BLaER1 treated with 17β-estradiol and CSF1 and Interleukin-3, amounts not matched to agents 10 nM and 100 nM (cell line): ENCODE measurements around the gene ANKRD44.

ENCODE experiments used
- H3K27ac ChIP-seq, 11 experiments: shearing (Covaris generic); formaldehyde crosslinking; 2 replicates each; pipeline ENCODE4 v1.8.1; 2022
- H3K27me3 ChIP-seq, 11 experiments: shearing (Covaris generic); formaldehyde crosslinking; 2 replicates each; pipeline ENCODE4 v1.8.1; 2022
- H3K36me3 ChIP-seq, 11 experiments: shearing (Covaris generic); formaldehyde crosslinking; 2 replicates each; pipeline ENCODE4 v1.8.1; 2022
- H3K4me1 ChIP-seq, 10 experiments: shearing (Covaris generic); formaldehyde crosslinking; 2 replicates each; pipeline ENCODE4 v1.8.1; 2022
- H3K4me2 ChIP-seq, 11 experiments: shearing (Covaris generic); formaldehyde crosslinking; 2 replicates each; pipeline ENCODE4 v1.8.1; 2022
- H3K4me3 ChIP-seq, 10 experiments: shearing (Covaris generic); formaldehyde crosslinking; 2 replicates each; pipeline ENCODE4 v1.8.1; 2022
- H3K9ac ChIP-seq, 11 experiments: shearing (Covaris generic); formaldehyde crosslinking; 2 replicates each; pipeline ENCODE4 v1.8.1; 2022
- H3K9me3 ChIP-seq, 11 experiments: shearing (Covaris generic); formaldehyde crosslinking; replicated peaks in 1 of 11; 2 replicates each; pipeline ENCODE4 v1.8.1; 2022
- H4K20me1 ChIP-seq, 11 experiments: shearing (Covaris generic); formaldehyde crosslinking; 2 replicates each; pipeline ENCODE4 v1.8.1; 2022
- Cebpa-rat ChIP-seq, 11 experiments: shearing (Covaris generic); IDR thresholded peaks; 2 replicates each; pipeline ENCODE4 v1.8.1; 2022

The ANKRD44 gene

DNA sequence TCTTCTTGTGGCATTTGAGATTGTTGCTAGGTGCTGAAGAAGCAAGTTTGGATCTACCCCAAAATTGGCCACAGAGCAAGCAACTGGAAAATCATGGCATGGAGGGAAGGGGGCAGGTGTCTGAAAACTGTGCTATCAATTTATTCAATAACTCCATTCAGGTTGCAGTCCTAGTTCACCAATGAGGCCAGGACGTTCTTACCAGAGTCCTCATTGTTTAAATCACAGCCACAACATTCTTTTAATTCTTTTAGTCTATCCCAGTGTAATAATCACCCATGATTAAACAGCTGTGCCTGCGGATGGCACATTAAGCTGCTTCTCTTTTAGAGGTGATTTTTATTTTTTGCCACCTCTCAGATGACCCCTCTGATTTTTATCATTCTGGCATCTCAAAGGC, 103.5 kb downstream of the ANKRD44 start:
- Histone ChIP-seq H3K9me3 (no peaks in the 10 kb centered on the region), H4K20me1 (no peaks in the 10 kb centered on the region), H3K4me1 (peaks cover 14 to 70% (median 22%) of the 10 kb centered on the region in 10 experiments), H3K4me3 (no peak overlapping the region), H3K27me3 (no peaks in the 10 kb centered on the region), H3K27ac (peak overlapping the region in 4 of 11 experiments; percentile 7 to 50 (median 48); a peak in 7 of 22 replicates), H3K36me3 (peaks cover 0 to 29% (median 0%) of the 10 kb centered on the region in 11 experiments; a peak in 4 of 22 replicates), H3K9ac (peak overlapping the region in 1 of 11 experiments; percentile 26; a peak in 1 of 22 replicates), H3K4me2 (peak overlapping the region in 4 of 11 experiments; percentile 47 to 97 (median 90); a peak in 7 of 22 replicates)
- TF ChIP-seq Cebpa-rat (IDR thresholded peaks at IDR 0.05): no peak

DNA sequence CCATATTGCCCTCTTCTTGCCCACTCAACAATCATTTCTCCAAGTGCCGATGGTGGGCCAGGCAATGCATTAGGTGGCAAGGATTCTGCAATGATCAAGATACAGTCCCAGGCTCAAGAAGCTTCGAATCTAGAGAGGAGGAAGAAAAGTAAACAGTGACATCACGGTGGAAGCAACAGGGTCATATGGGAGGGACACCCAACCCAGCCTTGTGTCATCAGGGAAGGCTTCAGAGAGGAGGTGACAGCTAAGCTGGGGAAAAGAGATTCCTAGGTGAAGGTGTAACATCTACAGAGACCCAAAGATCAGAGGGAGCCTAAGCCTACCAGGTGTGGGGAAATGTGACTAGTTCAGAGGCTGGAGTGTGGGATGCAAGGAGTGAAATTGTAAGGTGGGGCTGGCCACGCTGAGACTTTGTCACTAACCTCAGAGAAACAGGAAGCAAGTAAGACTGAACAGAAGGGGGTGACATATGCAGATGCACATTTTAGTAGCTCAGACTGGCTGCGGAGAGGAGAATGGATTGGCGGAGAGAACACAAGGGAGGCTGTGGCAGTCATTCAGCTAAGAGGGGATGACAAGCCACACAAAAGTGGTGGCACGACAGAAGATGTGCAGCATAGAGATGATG, 104.9 kb downstream of the ANKRD44 start:
- no peak overlapping the region for H3K9ac ChIP-seq
- peaks cover 12 to 70% (median 22%) of the 10 kb centered on the region in 10 experiments for H3K4me1 ChIP-seq
- no peaks in the 10 kb centered on the region for H3K27me3 ChIP-seq
- no peaks in the 10 kb centered on the region for H3K9me3 ChIP-seq
- H4K20me1 ChIP-seq: 0 out of 22 replicates have a peak, but pooled peaks cover 0 to 6% (median 0%) of the 10 kb centered on the region in 11 experiments
- H3K36me3 ChIP-seq: peaks cover 0 to 29% (median 0%) of the 10 kb centered on the region in 11 experiments; a peak in 4 of 22 replicates
- H3K4me2 ChIP-seq: peak overlapping the region in 5 of 11 experiments; percentile 30 to 97 (median 39); a peak in 8 of 22 replicates
- TF ChIP-seq Cebpa-rat (IDR thresholded peaks at IDR 0.05): no peak
- H3K27ac ChIP-seq: no peak overlapping the region
- no peak overlapping the region for H3K4me3 ChIP-seq

DNA sequence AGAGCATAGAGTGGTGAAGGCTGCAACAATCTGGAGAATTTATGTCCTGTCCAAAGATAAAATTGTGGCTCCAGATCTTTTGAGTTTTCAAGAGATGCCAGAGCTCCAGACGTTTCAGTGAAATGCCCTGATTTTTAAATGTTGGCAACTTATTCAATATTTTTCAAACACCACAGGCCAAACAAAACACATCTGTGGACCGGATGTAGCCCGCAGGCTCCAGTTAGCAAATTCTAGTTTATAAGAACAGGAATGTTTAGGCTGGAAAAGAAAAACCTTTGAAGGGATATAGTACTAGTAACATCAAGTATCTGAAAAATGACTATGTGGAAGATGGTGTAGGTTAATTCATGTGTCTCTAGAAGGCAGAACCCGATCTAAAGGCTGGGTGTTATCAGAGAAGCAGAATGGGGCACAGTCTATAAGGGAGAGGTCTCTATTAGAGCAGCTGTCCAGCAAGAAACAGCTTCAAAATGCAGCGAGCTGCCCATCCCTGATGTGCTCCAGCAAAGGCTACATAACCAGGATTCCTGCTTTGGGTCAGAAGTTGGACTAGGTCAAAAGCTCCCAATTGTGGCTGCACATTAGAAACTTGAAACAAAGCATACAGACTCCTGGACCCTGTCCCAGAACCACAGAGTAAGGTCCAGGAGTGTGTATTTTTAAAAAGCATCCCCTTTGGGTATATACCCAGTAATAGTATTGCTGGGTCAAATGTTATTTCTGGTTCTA, 105.9 kb downstream of the ANKRD44 start:
- Histone ChIP-seq H3K36me3 (peaks cover 0 to 29% (median 0%) of the 10 kb centered on the region in 11 experiments; a peak in 4 of 22 replicates), H3K4me3 (no peak overlapping the region), H3K27ac (no peak overlapping the region), H3K9me3 (no peaks in the 10 kb centered on the region), H4K20me1 (peaks cover 0 to 13% (median 0%) of the 10 kb centered on the region in 11 experiments; a peak in 2 of 22 replicates), H3K27me3 (no peaks in the 10 kb centered on the region), H3K9ac (no peak overlapping the region), H3K4me2 (no peak overlapping the region), H3K4me1 (peaks cover 10 to 70% (median 22%) of the 10 kb centered on the region in 10 experiments)
- TF ChIP-seq Cebpa-rat (IDR thresholded peaks at IDR 0.05): no peak

DNA sequence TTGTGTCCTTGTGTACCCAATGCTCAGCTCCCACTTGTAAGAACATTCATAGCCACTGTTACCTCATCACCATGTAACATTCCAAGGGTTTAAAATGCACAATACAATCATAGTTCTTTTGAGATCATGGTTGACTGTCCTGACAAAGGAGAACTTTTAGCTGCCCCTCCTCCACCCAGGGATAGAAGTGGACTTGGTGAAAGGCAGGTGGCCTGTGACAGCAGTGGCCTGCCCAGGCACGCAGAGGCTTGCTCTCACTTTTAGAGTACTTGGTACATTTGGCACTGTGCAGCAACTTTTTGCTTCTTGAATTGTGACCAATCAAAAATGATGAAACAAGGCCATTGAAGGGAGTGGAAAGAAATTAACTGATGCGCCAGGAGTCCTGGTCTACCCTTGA, 108.7 kb downstream of the ANKRD44 start:
- Histone ChIP-seq H3K4me3 (no peak overlapping the region), H3K9me3 (no peaks in the 10 kb centered on the region), H3K9ac (no peak overlapping the region), H3K27ac (no peak overlapping the region), H3K4me2 (no peak overlapping the region), H3K4me1 (peaks cover 27 to 70% (median 41%) of the 10 kb centered on the region in 10 experiments), H3K27me3 (no peaks in the 10 kb centered on the region), H4K20me1 (peaks cover 0 to 20% (median 0%) of the 10 kb centered on the region in 11 experiments; a peak in 2 of 22 replicates), H3K36me3 (peaks cover 0 to 29% (median 0%) of the 10 kb centered on the region in 11 experiments; a peak in 4 of 22 replicates)
- no peak for TF ChIP-seq Cebpa-rat (IDR thresholded peaks at IDR 0.05)

DNA sequence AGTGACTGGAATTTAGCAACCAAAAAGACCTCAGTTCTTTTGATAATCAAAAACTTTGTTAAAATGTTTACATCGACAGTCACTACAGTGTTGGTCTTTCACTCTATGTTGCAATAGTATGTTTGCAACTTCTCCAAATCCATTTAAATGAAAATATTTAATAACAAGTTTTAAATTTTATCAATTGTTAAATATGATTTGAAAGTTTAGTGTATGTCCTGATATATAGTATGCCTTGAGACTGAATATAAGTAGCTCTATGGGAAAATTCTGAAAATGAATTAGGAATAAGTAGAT, 109.9 kb downstream of the ANKRD44 start:
- peak overlapping the region in 1 of 11 experiments; percentile 19; a peak in 2 of 22 replicates for H3K27ac ChIP-seq
- peaks cover 0 to 29% (median 0%) of the 10 kb centered on the region in 11 experiments; a peak in 4 of 22 replicates for H3K36me3 ChIP-seq
- peaks cover 27 to 70% (median 43%) of the 10 kb centered on the region in 10 experiments for H3K4me1 ChIP-seq
- H3K9me3 ChIP-seq: no peaks in the 10 kb centered on the region
- no peak overlapping the region for H3K9ac ChIP-seq
- no peak overlapping the region for H3K4me3 ChIP-seq
- TF ChIP-seq Cebpa-rat (IDR thresholded peaks at IDR 0.05): 0 out of 22 replicates have a peak, but pooled peaks of 1 of the 11 experiments have one; percentile 13
- H3K4me2 ChIP-seq: peak overlapping the region in 10 of 11 experiments; percentile 75 to 87 (median 78); a peak in 17 of 22 replicates
- H3K27me3 ChIP-seq: no peaks in the 10 kb centered on the region
- H4K20me1 ChIP-seq: peaks cover 0 to 31% (median 0%) of the 10 kb centered on the region in 11 experiments; a peak in 3 of 22 replicates

DNA sequence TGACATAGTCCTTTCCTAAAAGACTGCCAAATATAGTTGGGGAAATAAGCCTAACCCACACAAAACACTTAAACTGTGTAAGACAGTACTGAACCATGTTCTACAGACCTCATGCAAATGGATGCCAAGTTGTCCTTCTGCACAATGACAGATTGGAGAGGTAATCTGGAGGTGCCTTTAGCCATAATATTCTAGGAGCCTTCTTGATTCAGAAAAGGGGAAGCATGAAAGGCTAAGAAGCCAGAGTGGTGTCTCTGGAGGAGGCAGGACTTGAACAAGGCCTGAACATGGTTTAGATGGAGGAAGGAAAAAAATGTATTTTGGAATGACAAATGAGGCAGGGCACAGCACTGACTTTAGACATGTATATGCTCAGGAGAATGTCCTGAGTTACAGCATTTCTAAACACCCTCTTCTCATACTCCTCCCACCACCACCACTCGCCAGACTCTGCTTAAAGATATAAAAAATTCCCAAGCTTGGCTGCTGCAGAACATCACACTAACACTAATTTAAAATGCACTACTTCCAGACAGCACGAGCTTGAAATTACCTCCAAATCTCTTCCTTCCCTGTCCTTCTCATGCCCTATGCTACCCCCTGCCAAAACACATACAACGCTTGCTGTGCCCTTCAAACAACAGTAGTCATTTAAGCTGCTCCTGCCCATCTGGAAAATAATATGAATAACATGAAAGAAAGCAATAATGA, 110.4 kb downstream of the ANKRD44 start:
- TF ChIP-seq Cebpa-rat (IDR thresholded peaks at IDR 0.05): no peak
- Histone ChIP-seq H4K20me1 (peaks cover 0 to 34% (median 0%) of the 10 kb centered on the region in 11 experiments; a peak in 3 of 22 replicates), H3K9me3 (no peaks in the 10 kb centered on the region), H3K27ac (peak overlapping the region in 3 of 11 experiments; percentile 19 to 58 (median 43); a peak in 1 of 22 replicates), H3K4me1 (peaks cover 27 to 70% (median 42%) of the 10 kb centered on the region in 10 experiments), H3K4me2 (peak overlapping the region; percentile 73 to 87 (median 78)), H3K4me3 (no peak overlapping the region), H3K36me3 (peaks cover 0 to 25% (median 0%) of the 10 kb centered on the region in 11 experiments; a peak in 4 of 22 replicates), H3K9ac (no peak overlapping the region), H3K27me3 (no peaks in the 10 kb centered on the region)

DNA sequence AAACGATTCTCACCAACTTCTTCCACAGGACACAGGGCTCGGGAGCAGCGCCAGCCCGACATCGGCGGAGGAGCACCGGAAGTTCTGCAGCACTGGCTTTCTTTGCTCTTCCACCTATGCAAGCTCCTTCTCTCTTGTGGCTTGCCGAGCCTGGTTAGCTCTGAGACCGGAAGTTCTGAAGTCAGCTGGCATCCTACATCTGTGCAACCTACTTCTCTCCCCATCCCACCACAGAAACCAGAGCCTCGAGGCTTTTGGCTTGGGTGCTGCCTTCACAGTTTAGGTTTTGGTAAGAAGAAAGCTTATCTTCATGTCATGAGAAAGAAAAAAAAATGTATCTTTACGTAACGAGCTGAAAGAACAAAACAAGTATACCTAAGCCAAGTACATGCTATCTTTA, 111.7 kb downstream of the ANKRD44 start:
- peak overlapping the region in 4 of 10 experiments; percentile 24 to 50 (median 39); a peak in 6 of 20 replicates for H3K4me3 ChIP-seq
- H3K4me2 ChIP-seq: peak overlapping the region; percentile 73 to 87 (median 78)

DNA sequence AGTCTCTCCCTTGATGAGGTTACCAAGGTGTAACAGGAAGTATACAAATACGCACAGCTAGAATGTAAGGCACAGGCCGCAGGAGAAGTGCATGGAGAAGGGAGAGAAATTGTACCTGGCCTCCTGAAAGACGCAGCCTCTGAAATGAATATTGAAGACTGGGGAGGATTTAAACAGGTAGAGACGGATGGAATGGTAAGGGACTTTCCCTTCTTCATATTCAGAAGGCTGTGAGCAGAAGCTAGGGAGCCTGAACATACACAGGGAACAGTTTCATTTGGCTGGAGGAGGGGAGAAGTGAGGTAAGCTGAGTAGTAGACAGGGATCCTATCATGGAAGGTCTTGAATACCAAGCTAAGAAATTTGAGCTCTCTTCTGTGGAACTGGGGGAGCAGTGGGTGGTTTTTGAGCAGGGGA, 112.7 kb downstream of the ANKRD44 start:
- TF ChIP-seq Cebpa-rat (IDR thresholded peaks at IDR 0.05): no peak
- no peaks in the 10 kb centered on the region for H3K27me3 ChIP-seq
- H3K4me3 ChIP-seq: no peak overlapping the region
- no peak overlapping the region for H3K9ac ChIP-seq
- peaks cover 0 to 7% (median 0%) of the 10 kb centered on the region in 11 experiments; a peak in 1 of 22 replicates for H3K36me3 ChIP-seq
- peak overlapping the region; percentile 73 to 87 (median 78); a peak in 16 of 22 replicates for H3K4me2 ChIP-seq
- no peaks in the 10 kb centered on the region for H3K9me3 ChIP-seq
- H4K20me1 ChIP-seq: peaks cover 0 to 38% (median 0%) of the 10 kb centered on the region in 11 experiments; a peak in 3 of 22 replicates
- H3K27ac ChIP-seq: peak overlapping the region in 3 of 11 experiments; percentile 4 to 59 (median 51); a peak in 4 of 22 replicates
- peaks cover 27 to 71% (median 42%) of the 10 kb centered on the region in 10 experiments for H3K4me1 ChIP-seq

More for the DNA sequence above, 111.7 kb downstream of the ANKRD44 start:
- H3K27ac ChIP-seq: peak overlapping the region in 9 of 11 experiments; percentile 8 to 59 (median 43); a peak in 14 of 22 replicates
- no peaks in the 10 kb centered on the region for H3K27me3 ChIP-seq
- peaks cover 0 to 38% (median 0%) of the 10 kb centered on the region in 11 experiments; a peak in 3 of 22 replicates for H4K20me1 ChIP-seq
- TF ChIP-seq Cebpa-rat (IDR thresholded peaks at IDR 0.05): peak in 1 of 11 experiments; percentile 37; a peak in 1 of 22 replicates
- no peaks in the 10 kb centered on the region for H3K9me3 ChIP-seq
- H3K9ac ChIP-seq: peak overlapping the region in 5 of 11 experiments; percentile 14 to 40 (median 38); a peak in 6 of 22 replicates
- H3K4me1 ChIP-seq: peaks cover 27 to 71% (median 42%) of the 10 kb centered on the region in 10 experiments
- H3K36me3 ChIP-seq: peaks cover 0 to 15% (median 0%) of the 10 kb centered on the region in 11 experiments; a peak in 2 of 22 replicates
